CD1c-positive myeloid dendritic cell (primary cell): Measurements from ENCODE around the gene SEPTIN5.

Experiments
- DNase-seq: peaks from one replicate; pipeline ENCODE4 v3.0.0-alpha.2; 2016; ENCODE audit errors: extremely low spot score

SEPTIN5 gene

GRCh38 chr22:19732403-19733113 lies 18.3 kb downstream of the SEPTIN5 start:
- no peak for DNase-seq

GRCh38 chr22:19733755-19734154 lies 19.5 kb downstream of the SEPTIN5 start:
- DNase-seq = no peak

GRCh38 chr22:19734163-19734562 lies 19.9 kb downstream of the SEPTIN5 start:
- DNase-seq = no peak

DNA sequence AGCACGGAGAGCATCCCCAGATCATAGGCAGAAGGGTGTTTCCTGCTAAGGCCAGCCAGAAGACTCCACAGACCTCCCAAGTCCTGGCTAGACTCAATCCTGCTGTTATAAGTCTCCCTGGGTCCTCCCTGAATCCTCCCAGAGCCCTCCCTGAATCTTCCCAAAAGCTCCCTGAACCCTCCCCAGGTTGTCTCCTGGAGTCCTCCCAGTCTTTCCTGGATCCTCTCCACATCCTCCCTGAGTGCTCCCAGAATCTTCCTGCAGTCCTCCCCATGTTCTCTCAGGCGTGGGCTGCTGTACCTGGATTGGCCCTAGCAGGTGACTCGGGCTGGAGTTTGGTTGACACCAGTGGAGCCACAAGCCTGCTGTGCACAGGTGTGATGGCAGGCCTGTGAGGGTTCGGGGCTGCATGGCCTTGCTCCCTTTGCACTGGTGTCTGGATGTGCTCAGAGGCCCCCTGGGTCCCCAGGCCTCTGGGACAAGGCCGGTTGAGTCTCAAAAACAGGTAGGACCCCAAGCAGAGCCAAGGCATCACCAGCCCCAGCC lies 20.6 kb downstream of the SEPTIN5 start:
- DNase-seq = no peak

GRCh38 chr22:19735665-19736510 lies 21.6 kb downstream of the SEPTIN5 start:
- no peak for DNase-seq

- DNase-seq = no peak
Observed at GRCh38 chr22:19737846-19738663, 23.8 kb downstream of the SEPTIN5 start.

DNA sequence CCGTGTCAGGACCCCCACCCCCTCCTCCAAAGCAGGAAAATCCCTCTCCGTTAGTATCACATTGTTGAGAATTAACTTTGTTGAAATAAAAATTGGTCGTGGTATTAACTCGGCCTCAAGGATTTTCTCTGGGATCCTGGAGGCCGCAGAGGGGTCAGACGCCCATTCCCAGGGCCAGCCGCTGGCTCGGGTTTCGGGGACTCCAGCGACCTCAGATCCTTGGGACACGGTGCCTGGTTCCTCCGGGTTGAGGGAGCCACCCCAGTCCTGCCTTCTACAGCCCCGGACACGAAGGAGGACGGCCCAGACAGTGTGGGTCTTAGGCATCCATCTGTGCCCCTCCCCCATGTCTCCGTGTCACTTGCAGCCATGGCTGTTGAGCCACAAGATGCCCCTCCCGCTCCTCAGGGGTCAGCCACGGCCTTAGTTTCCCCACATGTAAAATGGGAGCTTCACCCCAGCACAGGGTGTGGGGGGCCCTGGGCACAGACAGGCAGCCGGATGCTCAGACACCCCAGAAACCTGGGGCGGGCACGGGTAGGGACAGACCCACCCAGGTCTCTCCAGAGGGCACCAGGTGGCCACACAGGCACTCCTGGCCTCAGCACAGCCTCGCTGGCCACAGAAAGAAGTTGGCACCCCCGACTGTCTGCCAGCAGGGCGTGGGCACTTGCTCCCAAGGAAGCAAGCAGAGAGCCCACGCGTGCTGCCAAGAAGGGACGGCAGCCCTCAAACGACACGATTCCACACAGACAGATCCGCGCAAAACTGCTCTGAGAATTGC lies 24.6 kb downstream of the SEPTIN5 start:
- DNase-seq = no peak

- no peak for DNase-seq
Observed at GRCh38 chr22:19739448-19739895, 25.2 kb downstream of the SEPTIN5 start.

- no peak for DNase-seq
Observed at GRCh38 chr22:19739911-19740449, 25.7 kb downstream of the SEPTIN5 start.

- no peak for DNase-seq
Observed at GRCh38 chr22:19740586-19740985, 26.3 kb downstream of the SEPTIN5 start.

DNA sequence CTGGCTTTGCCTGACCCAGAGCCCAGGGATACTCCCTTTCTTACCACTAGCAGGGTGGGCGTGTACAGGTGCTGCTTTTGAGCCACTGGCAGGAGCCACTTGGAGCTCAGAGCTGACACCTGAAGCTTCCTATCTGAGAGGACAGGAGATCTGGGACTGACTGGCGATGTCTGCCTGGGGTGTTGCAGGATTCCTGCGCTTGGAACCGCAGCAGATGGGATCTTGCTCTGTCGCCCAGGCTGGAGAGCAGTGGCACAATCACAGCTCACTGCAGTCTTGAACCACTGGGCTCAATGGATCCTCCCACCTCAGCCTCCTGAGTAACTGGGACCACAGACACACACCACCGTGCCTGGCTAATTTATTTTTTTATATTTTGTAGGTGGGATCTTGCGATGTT lies 26.8 kb downstream of the SEPTIN5 start:
- DNase-seq = no peak

- no peak for DNase-seq
Observed at GRCh38 chr22:19742160-19743066, 28.1 kb downstream of the SEPTIN5 start.

DNA sequence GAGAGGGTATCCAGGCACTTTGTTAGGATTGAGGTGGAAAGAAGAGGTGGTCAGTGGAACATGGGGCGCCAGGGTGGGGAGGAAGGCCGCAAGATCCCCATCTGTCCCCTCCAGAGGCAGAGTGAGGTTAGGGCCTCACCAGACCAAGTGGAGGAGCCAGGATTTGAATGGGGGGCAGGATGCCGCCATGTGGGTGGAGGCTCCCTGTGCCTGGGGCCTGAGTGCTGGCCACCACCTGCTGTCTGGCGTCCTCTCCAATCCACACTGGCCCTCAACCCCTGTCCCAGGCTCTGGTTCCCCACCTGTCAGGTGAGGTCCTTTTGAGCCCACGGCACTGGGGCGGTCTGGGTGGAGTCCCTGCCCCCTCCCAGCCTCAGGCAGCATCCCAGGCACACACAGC lies 28.8 kb downstream of the SEPTIN5 start:
- no peak for DNase-seq

GRCh38 chr22:19743651-19744050 lies 29.3 kb downstream of the SEPTIN5 start:
- DNase-seq = no peak

DNA sequence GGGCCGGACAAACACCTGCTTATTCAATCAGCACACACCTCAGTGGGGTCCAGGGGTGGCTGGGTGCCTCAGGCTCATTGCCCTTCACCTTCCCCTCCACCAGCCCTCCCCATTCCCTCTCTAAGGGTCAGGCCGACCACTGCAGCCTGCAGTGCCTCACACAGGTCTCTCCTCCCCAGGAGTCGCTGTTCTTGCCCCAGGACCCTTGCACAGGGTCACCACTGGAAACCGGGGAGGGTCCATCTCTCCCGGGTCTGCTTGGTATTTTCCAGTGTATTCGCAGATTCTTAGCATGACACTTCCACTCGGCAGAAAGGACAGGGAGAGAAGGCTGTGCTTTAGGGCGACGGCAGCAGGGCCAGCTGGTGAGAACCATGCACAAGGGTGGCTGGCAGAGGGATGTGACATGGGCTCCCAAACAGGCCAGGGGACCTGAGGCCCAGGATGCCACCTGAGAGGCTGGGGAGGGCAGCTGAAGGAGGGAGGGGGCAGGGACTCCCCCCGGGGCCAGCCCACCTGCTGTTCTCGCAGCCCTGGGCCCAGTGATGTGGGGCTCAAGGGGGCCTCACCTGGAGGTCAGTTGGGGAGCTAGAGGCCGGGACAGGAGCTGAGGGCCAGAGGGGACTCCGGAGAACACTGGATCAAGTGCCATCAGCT lies 30.2 kb downstream of the SEPTIN5 start:
- no peak for DNase-seq

- DNase-seq = no peak
Observed at GRCh38 chr22:19745155-19746101, 31.1 kb downstream of the SEPTIN5 start.

- no peak for DNase-seq
Observed at GRCh38 chr22:19746726-19747125, 32.4 kb downstream of the SEPTIN5 start.

- no peak for DNase-seq
Observed at GRCh38 chr22:19747551-19747950, 33.2 kb downstream of the SEPTIN5 start.
